K562 (cell line): ENCODE data around the gene POLR1H. TPM values are rescaled to one million over a fixed set of nuclear protein-coding genes. Genes with fewer than 3 reads are reported as not detected.
A peak's percentile ranks its signal among the peaks of the same experiment; 100 is the strongest.

ENCODE experiments used
- ARID2 ChIP-seq: fragments of 450-650 bp; IDR thresholded peaks from 2 replicates; pipeline ENCODE4 v1.6.1; 2017; ENCODE audit warnings: antibody characterized with exemption, mild to moderate bottlenecking
- CBX3 ChIP-seq, 2 experiments: IDR thresholded peaks; 1 replicate in 1 of 2; 2 replicates in 1 of 2; pipeline ENCODE4 v1.6.1; 2012; ENCODE audit warnings: inconsistent platforms in 2 of 2, low read length in 2 of 2, borderline replicate concordance in 1 of 2, control low read depth in 1 of 2
- ETS2 ChIP-seq: IDR thresholded peaks from 2 replicates; pipeline ENCODE4 v1.6.1; 2016; ENCODE audit warnings: borderline replicate concordance, missing genetic modification characterization, mild to moderate bottlenecking, moderate library complexity, missing compliant biosample characterization; ENCODE audit not compliant: poor library complexity, severe bottlenecking
- HDAC1 ChIP-seq, 2 experiments: fragments of 450-650 bp; IDR thresholded peaks; 2 replicates each; pipeline ENCODE4 v1.6.1; 2016 to 2017; ENCODE audit warnings: inconsistent platforms in 1 of 2, mild to moderate bottlenecking in 1 of 2, moderate library complexity in 1 of 2
- HNRNPL ChIP-seq: fragments of 200-400 bp; formaldehyde crosslinking; IDR thresholded peaks from 2 replicates; pipeline ENCODE4 v1.6.1; 2017; ENCODE audit warnings: low read depth, mild to moderate bottlenecking, low read length
- KDM2B ChIP-seq: fragments of 250-450 bp; sonication (Bioruptor Pico); IDR thresholded peaks from 2 replicates; pipeline ENCODE4 v1.8.0; 2021; ENCODE audit warnings: mild to moderate bottlenecking, moderate library complexity
- LARP7 ChIP-seq: fragments of 450-650 bp; IDR thresholded peaks from 2 replicates; pipeline ENCODE4 v1.6.1; 2016
- LEF1 ChIP-seq: fragments of 450-650 bp; IDR thresholded peaks from 2 replicates; pipeline ENCODE4 v1.6.1; 2016; ENCODE audit warnings: mild to moderate bottlenecking
- MEF2D ChIP-seq: conservative IDR thresholded peaks from 2 replicates; pipeline ENCODE4 v1.6.1; 2016; ENCODE audit warnings: low read depth, missing genetic modification characterization, missing compliant biosample characterization
- MTA3 ChIP-seq: fragments of 450-650 bp; formaldehyde crosslinking; IDR thresholded peaks from 2 replicates; pipeline ENCODE4 v1.6.1; 2017; ENCODE audit warnings: mild to moderate bottlenecking, borderline replicate concordance
- NELFE ChIP-seq: IDR thresholded peaks from 2 replicates; pipeline ENCODE4 v1.6.1; 2011; ENCODE audit warnings: mild to moderate bottlenecking; ENCODE audit not compliant: insufficient read depth, insufficient read length
- SIN3B ChIP-seq: fragments of 450-650 bp; IDR thresholded peaks from 2 replicates; pipeline ENCODE4 v1.6.1; 2017; ENCODE audit warnings: low read depth, mild to moderate bottlenecking, moderate library complexity
- ZC3H4 ChIP-seq: sonication (generic); formaldehyde crosslinking; IDR thresholded peaks from 2 replicates; pipeline ENCODE4 v1.9.0; 2021; ENCODE audit warnings: missing genetic modification reagents, borderline replicate concordance
- polyA plus RNA-seq, 8 experiments: library from polyadenylated mRNA; depleted of rRNA in 4 of 8; stranded (reverse) in 5 of 8; unstranded in 3 of 8; fragments of >200 nt; fragmentation: Nextera tagmentation in 2 of 8; fragmentation: Illumina TruSeq in 1 of 8; extraction: Ambion mirVana in 2 of 8; extraction: Trizol in 1 of 8; gene quantifications; 2 replicates each; pipeline versions ENCODE4 v1.2.1 to v1.2.3, GENCODE V29; 2011 to 2014; ENCODE audit warnings: inconsistent platforms in 1 of 8, missing spikeins in 1 of 8
- total RNA-seq, 7 experiments: library from RNA; depleted of rRNA in 6 of 7; stranded (reverse); fragments of >200 nt in 6 of 7; fragmentation: Illumina TruSeq in 2 of 7; extraction: Trizol in 2 of 7; gene quantifications; 2 replicates each; pipeline versions ENCODE4 v1.2.1 to v1.2.3, GENCODE V29; 2011 to 2021; ENCODE audit warnings: low replicate concordance in 1 of 7
- TF ChIP-seq, protein P1 (sequence below): fragments of 250-450 bp; sonication (Bioruptor Pico); IDR thresholded peaks from 2 replicates; pipeline ENCODE4 v1.5.1; 2021; ENCODE audit warnings: mild to moderate bottlenecking
- TF ChIP-seq, protein P2 (sequence below): sonication (generic); formaldehyde crosslinking; IDR thresholded peaks from 2 replicates; pipeline ENCODE4 v1.8.1; 2023; ENCODE audit warnings: mild to moderate bottlenecking, missing genetic modification reagents
- TF ChIP-seq, protein P3 (sequence below): fragments of 150-350 bp; conservative IDR thresholded peaks from 2 replicates; pipeline ENCODE4 v1.6.1; 2014; ENCODE audit warnings: low read length
- TF ChIP-seq, protein P4 (sequence below): fragments of 250-450 bp; sonication (Bioruptor Pico); IDR thresholded peaks from 2 replicates; pipeline ENCODE4 v1.4.0; 2020; ENCODE audit warnings: mild to moderate bottlenecking, moderate library complexity, borderline replicate concordance
- TF ChIP-seq, protein P5 (sequence below): sonication (generic); formaldehyde crosslinking; IDR thresholded peaks from 2 replicates; pipeline ENCODE4 v1.8.1; 2022; ENCODE audit warnings: missing genetic modification reagents

POLR1H gene
- total and polyA plus RNA-seq, 9 of the 15 experiments (the other 6 are each of a cell fraction or from before 2014, with no cell fraction given), result 92.2 to 333 (median 143) TPM

DNA sequence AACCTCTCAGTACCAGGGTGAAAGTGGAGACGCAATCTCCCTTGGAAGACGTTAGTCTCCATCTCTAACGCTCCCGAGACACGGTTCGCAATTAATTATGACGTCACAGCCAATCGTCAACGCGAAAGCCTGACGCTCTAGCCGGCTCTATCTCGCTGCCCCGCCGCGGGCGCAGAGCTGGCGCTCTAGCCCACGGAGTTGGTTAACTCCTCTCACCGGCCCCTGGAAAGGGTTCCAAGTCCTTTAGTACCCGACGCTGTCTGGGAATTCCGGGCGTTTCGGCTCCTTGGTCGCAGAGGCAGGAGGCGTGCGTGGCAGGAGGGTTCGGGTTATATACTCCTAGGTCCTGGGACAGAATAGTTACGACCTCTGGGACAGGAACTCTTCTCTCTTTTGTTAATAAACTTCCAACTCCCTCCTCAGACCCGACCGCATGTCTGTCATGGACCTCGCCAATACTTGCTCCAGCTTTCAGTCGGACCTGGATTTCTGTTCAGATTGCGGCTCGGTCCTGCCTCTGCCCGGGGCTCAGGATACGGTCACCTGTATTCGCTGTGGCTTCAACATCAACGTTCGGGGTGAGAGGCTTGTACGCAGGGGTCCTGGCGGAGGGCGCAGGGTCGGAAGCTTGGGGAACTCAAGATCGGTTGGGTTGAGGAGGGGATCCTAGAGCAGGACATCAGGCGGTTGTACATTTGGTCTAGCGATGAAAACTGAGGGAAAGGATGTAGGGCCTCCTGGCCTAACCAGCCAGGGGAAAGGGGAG, at the start of gene POLR1H (continued):
- peak in 1 of 2 experiments; percentile 35; a peak in 1 of 3 replicates for TF ChIP-seq CBX3 (IDR thresholded peaks at IDR 0.05; ENCODE audit: borderline replicate concordance in 1 of 2, low read length in 2 of 2)
- TF ChIP-seq, protein P1, sequence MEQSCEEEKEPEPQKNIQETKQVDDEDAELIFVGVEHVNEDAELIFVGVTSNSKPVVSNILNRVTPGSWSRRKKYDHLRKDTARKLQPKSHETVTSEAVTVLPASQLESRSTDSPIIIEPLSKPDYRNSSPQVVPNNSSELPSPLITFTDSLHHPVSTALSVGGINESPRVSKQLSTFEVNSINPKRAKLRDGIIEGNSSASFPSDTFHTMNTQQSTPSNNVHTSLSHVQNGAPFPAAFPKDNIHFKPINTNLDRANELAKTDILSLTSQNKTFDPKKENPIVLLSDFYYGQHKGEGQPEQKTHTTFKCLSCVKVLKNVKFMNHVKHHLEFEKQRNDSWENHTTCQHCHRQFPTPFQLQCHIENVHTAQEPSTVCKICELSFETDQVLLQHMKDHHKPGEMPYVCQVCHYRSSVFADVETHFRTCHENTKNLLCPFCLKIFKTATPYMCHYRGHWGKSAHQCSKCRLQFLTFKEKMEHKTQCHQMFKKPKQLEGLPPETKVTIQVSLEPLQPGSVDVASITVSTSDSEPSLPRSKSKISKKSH (CRISPR knock-in tag), result no peak
- TF ChIP-seq MEF2D (tag), result 0 out of 2 replicates have a peak, but pooled peaks have one; percentile 55
- TF ChIP-seq HNRNPL, result no peak
- no peak for TF ChIP-seq ARID2
- TF ChIP-seq, protein P2, sequence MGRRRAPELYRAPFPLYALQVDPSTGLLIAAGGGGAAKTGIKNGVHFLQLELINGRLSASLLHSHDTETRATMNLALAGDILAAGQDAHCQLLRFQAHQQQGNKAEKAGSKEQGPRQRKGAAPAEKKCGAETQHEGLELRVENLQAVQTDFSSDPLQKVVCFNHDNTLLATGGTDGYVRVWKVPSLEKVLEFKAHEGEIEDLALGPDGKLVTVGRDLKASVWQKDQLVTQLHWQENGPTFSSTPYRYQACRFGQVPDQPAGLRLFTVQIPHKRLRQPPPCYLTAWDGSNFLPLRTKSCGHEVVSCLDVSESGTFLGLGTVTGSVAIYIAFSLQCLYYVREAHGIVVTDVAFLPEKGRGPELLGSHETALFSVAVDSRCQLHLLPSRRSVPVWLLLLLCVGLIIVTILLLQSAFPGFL, result no peak
- no peak for TF ChIP-seq ETS2 (tag)
- TF ChIP-seq, protein P3, sequence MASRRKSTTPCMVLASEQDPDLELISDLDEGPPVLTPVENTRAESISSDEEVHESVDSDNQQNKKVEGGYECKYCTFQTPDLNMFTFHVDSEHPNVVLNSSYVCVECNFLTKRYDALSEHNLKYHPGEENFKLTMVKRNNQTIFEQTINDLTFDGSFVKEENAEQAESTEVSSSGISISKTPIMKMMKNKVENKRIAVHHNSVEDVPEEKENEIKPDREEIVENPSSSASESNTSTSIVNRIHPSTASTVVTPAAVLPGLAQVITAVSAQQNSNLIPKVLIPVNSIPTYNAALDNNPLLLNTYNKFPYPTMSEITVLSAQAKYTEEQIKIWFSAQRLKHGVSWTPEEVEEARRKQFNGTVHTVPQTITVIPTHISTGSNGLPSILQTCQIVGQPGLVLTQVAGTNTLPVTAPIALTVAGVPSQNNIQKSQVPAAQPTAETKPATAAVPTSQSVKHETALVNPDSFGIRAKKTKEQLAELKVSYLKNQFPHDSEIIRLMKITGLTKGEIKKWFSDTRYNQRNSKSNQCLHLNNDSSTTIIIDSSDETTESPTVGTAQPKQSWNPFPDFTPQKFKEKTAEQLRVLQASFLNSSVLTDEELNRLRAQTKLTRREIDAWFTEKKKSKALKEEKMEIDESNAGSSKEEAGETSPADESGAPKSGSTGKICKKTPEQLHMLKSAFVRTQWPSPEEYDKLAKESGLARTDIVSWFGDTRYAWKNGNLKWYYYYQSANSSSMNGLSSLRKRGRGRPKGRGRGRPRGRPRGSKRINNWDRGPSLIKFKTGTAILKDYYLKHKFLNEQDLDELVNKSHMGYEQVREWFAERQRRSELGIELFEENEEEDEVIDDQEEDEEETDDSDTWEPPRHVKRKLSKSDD, result peak; percentile 72; the same call in 1 of the 2 replicates
- TF ChIP-seq NELFE, result peak; percentile 11
- TF ChIP-seq LEF1, result no peak
- TF ChIP-seq, protein P4, sequence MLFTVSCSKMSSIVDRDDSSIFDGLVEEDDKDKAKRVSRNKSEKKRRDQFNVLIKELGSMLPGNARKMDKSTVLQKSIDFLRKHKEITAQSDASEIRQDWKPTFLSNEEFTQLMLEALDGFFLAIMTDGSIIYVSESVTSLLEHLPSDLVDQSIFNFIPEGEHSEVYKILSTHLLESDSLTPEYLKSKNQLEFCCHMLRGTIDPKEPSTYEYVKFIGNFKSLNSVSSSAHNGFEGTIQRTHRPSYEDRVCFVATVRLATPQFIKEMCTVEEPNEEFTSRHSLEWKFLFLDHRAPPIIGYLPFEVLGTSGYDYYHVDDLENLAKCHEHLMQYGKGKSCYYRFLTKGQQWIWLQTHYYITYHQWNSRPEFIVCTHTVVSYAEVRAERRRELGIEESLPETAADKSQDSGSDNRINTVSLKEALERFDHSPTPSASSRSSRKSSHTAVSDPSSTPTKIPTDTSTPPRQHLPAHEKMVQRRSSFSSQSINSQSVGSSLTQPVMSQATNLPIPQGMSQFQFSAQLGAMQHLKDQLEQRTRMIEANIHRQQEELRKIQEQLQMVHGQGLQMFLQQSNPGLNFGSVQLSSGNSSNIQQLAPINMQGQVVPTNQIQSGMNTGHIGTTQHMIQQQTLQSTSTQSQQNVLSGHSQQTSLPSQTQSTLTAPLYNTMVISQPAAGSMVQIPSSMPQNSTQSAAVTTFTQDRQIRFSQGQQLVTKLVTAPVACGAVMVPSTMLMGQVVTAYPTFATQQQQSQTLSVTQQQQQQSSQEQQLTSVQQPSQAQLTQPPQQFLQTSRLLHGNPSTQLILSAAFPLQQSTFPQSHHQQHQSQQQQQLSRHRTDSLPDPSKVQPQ, result no peak
- TF ChIP-seq ZC3H4 (CRISPR knock-in tag), result no peak; the same call in 1 of the 2 replicates
- no peak for TF ChIP-seq KDM2B
- peak in 1 of 2 experiments; percentile 55; a peak in 2 of 4 replicates for TF ChIP-seq HDAC1 (IDR thresholded peaks at IDR 0.05)
- TF ChIP-seq, protein P5, sequence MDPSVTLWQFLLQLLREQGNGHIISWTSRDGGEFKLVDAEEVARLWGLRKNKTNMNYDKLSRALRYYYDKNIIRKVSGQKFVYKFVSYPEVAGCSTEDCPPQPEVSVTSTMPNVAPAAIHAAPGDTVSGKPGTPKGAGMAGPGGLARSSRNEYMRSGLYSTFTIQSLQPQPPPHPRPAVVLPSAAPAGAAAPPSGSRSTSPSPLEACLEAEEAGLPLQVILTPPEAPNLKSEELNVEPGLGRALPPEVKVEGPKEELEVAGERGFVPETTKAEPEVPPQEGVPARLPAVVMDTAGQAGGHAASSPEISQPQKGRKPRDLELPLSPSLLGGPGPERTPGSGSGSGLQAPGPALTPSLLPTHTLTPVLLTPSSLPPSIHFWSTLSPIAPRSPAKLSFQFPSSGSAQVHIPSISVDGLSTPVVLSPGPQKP (CRISPR knock-in tag), result no peak
- no peak for TF ChIP-seq LARP7
- TF ChIP-seq SIN3B, result peak; percentile 98
- TF ChIP-seq MTA3, result peak; percentile 81
